NB4 (cell line): ENCODE measurements around the gene HSD11B1L.
A peak's percentile ranks its signal among the peaks of the same experiment; 100 is the strongest.

Experiments
- DNase-seq: peaks from one replicate; pipeline ENCODE4 v3.0.0; 2010; ENCODE audit warnings: low read depth
- H3K4me3 ChIP-seq: one replicate; pipeline ENCODE4 v1.5.1; 2011; ENCODE audit warnings: mild to moderate bottlenecking, low read depth, low read length, moderate library complexity
- MYC ChIP-seq: IDR thresholded peaks from 2 replicates; pipeline ENCODE4 v1.6.1; 2011; ENCODE audit warnings: low read depth, low read length
- POLR2A ChIP-seq: IDR thresholded peaks from 2 replicates; pipeline ENCODE4 v1.6.1; 2011; ENCODE audit warnings: mild to moderate bottlenecking; ENCODE audit not compliant: insufficient read length; ENCODE audit errors: extremely low read depth
- TF ChIP-seq, protein P1 (sequence below): IDR thresholded peaks from one replicate; pipeline ENCODE4 v1.5.1; 2012; ENCODE audit warnings: low read depth, low read length
- TF ChIP-seq, protein P2 (sequence below): IDR thresholded peaks from 2 replicates; pipeline ENCODE4 v1.6.1; 2011; ENCODE audit warnings: low read depth, low read length

HSD11B1L gene

DNA sequence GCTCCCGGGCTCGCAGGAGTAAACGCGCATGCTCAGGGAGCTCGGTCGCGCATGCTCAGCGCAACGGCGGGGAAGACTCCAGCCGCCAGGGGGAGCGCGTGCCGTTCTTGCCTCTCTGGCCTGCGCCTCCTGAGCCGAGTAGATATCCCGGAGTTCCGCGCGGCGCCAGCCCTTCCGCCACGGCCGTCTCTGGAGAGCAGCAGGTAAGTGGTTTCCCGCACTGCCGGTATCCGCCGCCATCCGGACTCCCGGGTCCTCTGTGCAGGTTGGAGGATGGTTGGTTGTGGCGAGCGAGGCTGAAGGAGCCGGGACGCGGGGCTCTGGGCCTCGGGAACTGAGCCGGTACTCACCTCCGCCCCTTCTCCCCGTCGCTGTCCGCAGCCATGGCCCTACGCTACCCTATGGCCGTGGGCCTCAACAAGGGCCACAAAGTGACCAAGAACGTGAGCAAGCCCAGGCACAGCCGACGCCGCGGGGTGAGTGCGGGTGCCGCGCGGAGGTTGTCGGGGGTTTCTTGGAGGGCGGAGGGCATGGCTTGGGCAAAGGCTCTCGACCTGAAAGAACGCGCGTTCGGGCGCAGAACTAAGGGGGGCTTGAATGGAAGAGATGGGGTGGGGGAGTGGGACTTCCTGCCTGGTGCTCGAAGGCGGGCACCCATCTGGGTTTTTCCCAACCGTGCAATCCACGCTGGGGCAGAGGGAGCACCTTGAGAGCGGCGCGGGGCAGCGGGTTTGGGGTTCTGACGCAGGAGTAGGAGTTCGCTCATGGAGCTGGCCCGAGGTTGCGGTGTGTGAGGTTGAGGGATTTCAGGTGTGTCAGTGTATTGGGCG, 9.5 kb downstream of the HSD11B1L start, which contains the start of gene RPL36:
Gene RPL36 (plus strand): TSS at position 171 of the 830 bp plus-strand sequence. CDS start 213 bp downstream, at position 384.
- H3K4me3 ChIP-seq = peak within 1 kb of the TSS; percentile 85
- peak; percentile 92 for DNase-seq
- TF ChIP-seq MYC = peak; percentile 92
- peak; percentile 97 for TF ChIP-seq POLR2A
- TF ChIP-seq, protein P1, sequence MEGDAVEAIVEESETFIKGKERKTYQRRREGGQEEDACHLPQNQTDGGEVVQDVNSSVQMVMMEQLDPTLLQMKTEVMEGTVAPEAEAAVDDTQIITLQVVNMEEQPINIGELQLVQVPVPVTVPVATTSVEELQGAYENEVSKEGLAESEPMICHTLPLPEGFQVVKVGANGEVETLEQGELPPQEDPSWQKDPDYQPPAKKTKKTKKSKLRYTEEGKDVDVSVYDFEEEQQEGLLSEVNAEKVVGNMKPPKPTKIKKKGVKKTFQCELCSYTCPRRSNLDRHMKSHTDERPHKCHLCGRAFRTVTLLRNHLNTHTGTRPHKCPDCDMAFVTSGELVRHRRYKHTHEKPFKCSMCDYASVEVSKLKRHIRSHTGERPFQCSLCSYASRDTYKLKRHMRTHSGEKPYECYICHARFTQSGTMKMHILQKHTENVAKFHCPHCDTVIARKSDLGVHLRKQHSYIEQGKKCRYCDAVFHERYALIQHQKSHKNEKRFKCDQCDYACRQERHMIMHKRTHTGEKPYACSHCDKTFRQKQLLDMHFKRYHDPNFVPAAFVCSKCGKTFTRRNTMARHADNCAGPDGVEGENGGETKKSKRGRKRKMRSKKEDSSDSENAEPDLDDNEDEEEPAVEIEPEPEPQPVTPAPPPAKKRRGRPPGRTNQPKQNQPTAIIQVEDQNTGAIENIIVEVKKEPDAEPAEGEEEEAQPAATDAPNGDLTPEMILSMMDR = peak; percentile 67
- TF ChIP-seq, protein P2, sequence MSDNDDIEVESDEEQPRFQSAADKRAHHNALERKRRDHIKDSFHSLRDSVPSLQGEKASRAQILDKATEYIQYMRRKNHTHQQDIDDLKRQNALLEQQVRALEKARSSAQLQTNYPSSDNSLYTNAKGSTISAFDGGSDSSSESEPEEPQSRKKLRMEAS = peak; percentile 83

GRCh38 chr19:5690955-5691821, 10.4 kb downstream of the HSD11B1L start:
- no peak for TF ChIP-seq MYC
- TF ChIP-seq, protein P2 = no peak; the same call in 1 of the 2 replicates
- TF ChIP-seq, protein P1 = no peak
- no peak for TF ChIP-seq POLR2A
- DNase-seq = peak; percentile 59
- peak overlapping the region; percentile 85 for H3K4me3 ChIP-seq

DNA sequence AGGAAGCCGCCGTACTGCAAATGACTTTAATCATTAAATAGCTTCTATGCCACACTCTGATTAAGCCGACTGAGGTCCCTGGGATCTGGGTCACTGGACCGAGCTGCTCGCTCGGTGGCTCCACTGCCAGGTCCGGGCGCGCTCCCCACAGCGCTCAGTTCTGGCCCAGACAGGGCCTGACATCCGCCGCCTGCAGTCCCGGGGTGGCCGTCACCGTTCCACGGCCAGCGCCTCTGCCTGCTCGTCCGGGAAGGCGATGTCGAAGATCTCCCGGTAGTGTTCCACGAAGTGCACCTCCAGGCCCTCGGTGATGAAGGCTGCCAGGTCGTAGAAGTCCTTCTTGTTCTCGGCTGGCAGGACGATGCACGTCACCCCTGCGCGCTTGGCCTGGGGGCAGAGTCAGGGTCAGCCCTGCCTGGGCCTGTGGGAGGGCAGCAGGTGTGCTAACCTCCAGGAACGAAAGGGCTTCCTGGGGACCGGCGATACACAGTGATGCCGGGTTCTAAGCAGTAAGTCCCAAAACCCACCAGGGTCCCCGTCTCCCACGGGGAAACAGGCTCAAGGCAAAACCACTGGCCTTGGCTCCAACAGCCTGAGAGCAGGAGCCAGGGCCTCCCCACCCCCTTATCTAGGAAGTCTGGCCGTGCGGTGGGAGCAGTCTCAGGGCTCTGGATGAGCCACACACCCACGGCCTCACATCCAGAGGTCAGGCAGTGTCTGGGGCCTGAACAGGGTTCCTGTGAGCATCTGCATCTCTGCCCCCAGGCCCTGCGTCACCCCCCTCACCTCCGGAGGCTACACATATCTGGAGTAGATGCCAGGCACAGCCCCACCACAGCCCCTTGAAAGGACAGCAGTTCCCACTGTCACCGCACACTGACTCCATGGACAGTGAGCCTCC, 11.2 kb downstream of the HSD11B1L start:
- peak overlapping the region; percentile 85 for H3K4me3 ChIP-seq
- peak; percentile 10 for TF ChIP-seq POLR2A
- TF ChIP-seq, protein P2 = no peak
- peak; percentile 34 for DNase-seq

DNA sequence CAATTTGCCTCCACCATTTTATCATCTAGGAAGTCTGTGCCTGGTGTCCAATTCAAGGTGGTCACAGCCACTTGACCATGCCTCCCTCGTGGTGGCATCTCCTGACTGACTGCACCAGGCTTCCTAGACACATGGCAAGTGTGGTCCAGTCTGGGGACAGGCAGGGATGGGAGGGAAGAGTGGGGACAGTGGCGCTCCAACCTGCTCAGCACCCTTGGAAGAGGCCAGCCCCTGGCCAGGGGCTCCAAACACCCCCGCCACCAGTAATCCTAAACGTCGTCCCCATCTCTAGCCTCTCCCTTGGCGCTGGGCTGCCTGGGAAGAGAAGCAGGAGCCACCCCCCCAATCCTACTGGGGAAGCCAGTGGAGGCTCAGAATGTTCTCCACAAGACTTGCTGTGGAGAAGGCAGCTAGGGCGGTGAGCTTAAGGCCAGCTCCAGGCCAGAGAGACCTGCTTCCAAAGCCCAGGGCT, 11.9 kb downstream of the HSD11B1L start:
- H3K4me3 ChIP-seq = no peak overlapping the region
- peak; percentile 43 for DNase-seq
- TF ChIP-seq, protein P1 = no peak

GRCh38 chr19:5693195-5694166, 12.7 kb downstream of the HSD11B1L start:
- H3K4me3 ChIP-seq = no peak overlapping the region
- DNase-seq = peak; percentile 25
- TF ChIP-seq MYC = no peak
- TF ChIP-seq, protein P2 = no peak
- peak; percentile 18 for TF ChIP-seq POLR2A
